Ovary (tissue), 3 donors: ENCODE measurements around the gene DTNA.

Experiments
- CTCF ChIP-seq, 3 donors: fragments of 450-650 bp in 2 of 3; fragments of 200-600 bp in 1 of 3; IDR thresholded peaks; one replicate each; pipeline versions ENCODE4 v1.5.1 to v1.8.0; 2016 to 2022; ENCODE audit warnings: antibody characterized with exemption in 3 of 3, mild to moderate bottlenecking in 1 of 3
- POLR2A ChIP-seq: fragments of 450-650 bp; IDR thresholded peaks from one replicate; pipeline ENCODE4 v1.6.1; 2017; ENCODE audit warnings: antibody characterized with exemption, mild to moderate bottlenecking, moderate library complexity
- donor health status: DM: no; HTN: no; CAD: no.

- no peak for TF ChIP-seq POLR2A
- TF ChIP-seq CTCF (IDR thresholded peaks at IDR 0.05), result no peak
These were observed 19.8 kb downstream of the DTNA start for GRCh38 chr18:34729740-34730355.
